Non-pigmented ciliary epithelial cell (primary cell): ENCODE results near the gene CD46.

Experiments used
- DNase-seq: peaks from one replicate; pipeline ENCODE4 v3.0.0-alpha.2; 2010; ENCODE audit warnings: low read depth

Gene CD46

GRCh38 chr1:207798847-207799246, 47.0 kb downstream of the CD46 start:
- DNase-seq = no peak

- DNase-seq = no peak
These were observed 48.3 kb downstream of the CD46 start for GRCh38 chr1:207799989-207800648.

GRCh38 chr1:207801819-207802218, 50.0 kb downstream of the CD46 start:
- no peak for DNase-seq

- DNase-seq = no peak
These were observed 51.8 kb downstream of the CD46 start for GRCh38 chr1:207803678-207804077.

- DNase-seq = no peak
These were observed 53.0 kb downstream of the CD46 start for GRCh38 chr1:207804721-207805468.

GRCh38 chr1:207805841-207806421, 54.1 kb downstream of the CD46 start:
- peak; percentile 89 for DNase-seq

- no peak for DNase-seq
These were observed 54.9 kb downstream of the CD46 start for GRCh38 chr1:207806531-207807325.

GRCh38 chr1:207807326-207807689, 55.5 kb downstream of the CD46 start:
- no peak for DNase-seq

- DNase-seq = no peak
These were observed 56.0 kb downstream of the CD46 start for GRCh38 chr1:207807690-207808321.

GRCh38 chr1:207808322-207808705, 56.5 kb downstream of the CD46 start:
- DNase-seq = no peak

GRCh38 chr1:207808911-207809555, 57.2 kb downstream of the CD46 start:
- DNase-seq = no peak

- no peak for DNase-seq
These were observed 58.3 kb downstream of the CD46 start for GRCh38 chr1:207810173-207810572.

GRCh38 chr1:207810606-207811295, 58.9 kb downstream of the CD46 start:
- DNase-seq = no peak

GRCh38 chr1:207811319-207811718, 59.5 kb downstream of the CD46 start:
- no peak for DNase-seq

- DNase-seq = no peak
These were observed 60.3 kb downstream of the CD46 start for GRCh38 chr1:207811920-207812720.

- no peak for DNase-seq
These were observed 61.1 kb downstream of the CD46 start for GRCh38 chr1:207812778-207813511.

- no peak for DNase-seq
These were observed 61.6 kb downstream of the CD46 start for GRCh38 chr1:207813512-207813881.

GRCh38 chr1:207813946-207814345, 62.1 kb downstream of the CD46 start:
- DNase-seq = no peak

GRCh38 chr1:207814469-207814868, 62.6 kb downstream of the CD46 start:
- DNase-seq = no peak

GRCh38 chr1:207815466-207815865, 63.6 kb downstream of the CD46 start:
- DNase-seq = no peak
